ENCODE results near the gene ABHD17C. TPM values are rescaled to one million over a fixed set of nuclear protein-coding genes. Genes with fewer than 3 reads are reported as not detected.

Gene ABHD17C
- total RNA-seq, 4 donors from 2014 or later = 18.7 to 37.1 (median 27.1) TPM

DNA sequence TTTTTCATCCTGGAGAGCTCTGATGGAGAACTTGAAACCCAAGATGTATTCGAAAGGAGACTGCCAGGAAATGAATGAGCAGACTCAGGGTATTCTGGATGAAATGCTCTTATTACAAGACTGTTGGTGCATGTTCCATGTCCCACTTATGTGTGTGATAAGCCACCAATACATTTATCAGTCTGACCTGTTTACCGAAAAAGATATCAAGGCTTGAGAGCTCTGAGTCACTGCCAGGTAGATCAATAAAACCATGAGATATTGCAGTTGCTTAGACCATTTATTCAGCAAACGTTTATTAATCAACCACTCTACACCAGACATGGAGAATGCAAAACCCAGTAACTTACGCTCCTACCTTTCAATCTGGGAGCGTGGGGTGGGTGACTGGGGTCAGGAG is 101.3 kb downstream of the ABHD17C start:
- Histone ChIP-seq H3K27ac (no peak overlapping the region), H3K4me1 (no peaks in the 10 kb centered on the region), H3K36me3 (peaks cover 0 to 18% (median 0%) of the 10 kb centered on the region in 3 donors), H3K27me3 (no peaks in the 10 kb centered on the region), H3K4me3 (no peak overlapping the region), H3K9me3 (no peaks in the 10 kb centered on the region)
- WGBS, 2 donors = 72 to 86% methylated on average over 5 of the region's 5 CpGs
- TF ChIP-seq, protein P1, sequence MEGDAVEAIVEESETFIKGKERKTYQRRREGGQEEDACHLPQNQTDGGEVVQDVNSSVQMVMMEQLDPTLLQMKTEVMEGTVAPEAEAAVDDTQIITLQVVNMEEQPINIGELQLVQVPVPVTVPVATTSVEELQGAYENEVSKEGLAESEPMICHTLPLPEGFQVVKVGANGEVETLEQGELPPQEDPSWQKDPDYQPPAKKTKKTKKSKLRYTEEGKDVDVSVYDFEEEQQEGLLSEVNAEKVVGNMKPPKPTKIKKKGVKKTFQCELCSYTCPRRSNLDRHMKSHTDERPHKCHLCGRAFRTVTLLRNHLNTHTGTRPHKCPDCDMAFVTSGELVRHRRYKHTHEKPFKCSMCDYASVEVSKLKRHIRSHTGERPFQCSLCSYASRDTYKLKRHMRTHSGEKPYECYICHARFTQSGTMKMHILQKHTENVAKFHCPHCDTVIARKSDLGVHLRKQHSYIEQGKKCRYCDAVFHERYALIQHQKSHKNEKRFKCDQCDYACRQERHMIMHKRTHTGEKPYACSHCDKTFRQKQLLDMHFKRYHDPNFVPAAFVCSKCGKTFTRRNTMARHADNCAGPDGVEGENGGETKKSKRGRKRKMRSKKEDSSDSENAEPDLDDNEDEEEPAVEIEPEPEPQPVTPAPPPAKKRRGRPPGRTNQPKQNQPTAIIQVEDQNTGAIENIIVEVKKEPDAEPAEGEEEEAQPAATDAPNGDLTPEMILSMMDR (IDR thresholded peaks at IDR 0.05) = no peak
- intact Hi-C loops (cut with DNase I) = no loop called here
- no peak for DNase-seq

DNA sequence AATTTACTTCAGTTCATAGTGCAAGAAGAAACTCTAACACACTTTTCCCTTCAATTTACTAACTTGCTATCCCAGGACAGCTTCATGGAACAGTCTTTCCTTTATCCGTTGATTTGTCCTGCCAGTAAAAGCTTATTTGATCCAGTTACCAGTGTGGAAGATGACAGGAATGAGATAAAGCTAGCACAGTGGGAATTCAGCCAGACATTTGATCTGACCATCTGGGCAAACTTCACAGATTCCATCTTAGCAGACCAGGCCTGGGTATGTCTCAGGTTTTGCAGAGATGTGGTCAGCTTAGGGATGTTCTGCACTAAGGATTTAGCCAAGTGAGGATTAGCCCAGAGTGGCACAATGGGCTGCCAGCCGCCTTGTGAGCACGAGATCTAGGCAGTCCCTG is 103.8 kb downstream of the ABHD17C start:
- 82 to 93% methylated on average over 1 to 3 of the region's 3 CpGs for WGBS, 2 donors
- Histone ChIP-seq H3K27ac (no peak overlapping the region), H3K27me3 (no peaks in the 10 kb centered on the region), H3K4me3 (no peak overlapping the region), H3K36me3 (peaks cover 0 to 8% (median 0%) of the 10 kb centered on the region in 3 donors), H3K9me3 (no peaks in the 10 kb centered on the region), H3K4me1 (no peaks in the 10 kb centered on the region)
- TF ChIP-seq POLR2A (IDR thresholded peaks at IDR 0.05) = no peak
- TF ChIP-seq, protein P1 (IDR thresholded peaks at IDR 0.05) = no peak
- intact Hi-C loops (cut with DNase I) = no loop called here
- no peak for DNase-seq

DNA sequence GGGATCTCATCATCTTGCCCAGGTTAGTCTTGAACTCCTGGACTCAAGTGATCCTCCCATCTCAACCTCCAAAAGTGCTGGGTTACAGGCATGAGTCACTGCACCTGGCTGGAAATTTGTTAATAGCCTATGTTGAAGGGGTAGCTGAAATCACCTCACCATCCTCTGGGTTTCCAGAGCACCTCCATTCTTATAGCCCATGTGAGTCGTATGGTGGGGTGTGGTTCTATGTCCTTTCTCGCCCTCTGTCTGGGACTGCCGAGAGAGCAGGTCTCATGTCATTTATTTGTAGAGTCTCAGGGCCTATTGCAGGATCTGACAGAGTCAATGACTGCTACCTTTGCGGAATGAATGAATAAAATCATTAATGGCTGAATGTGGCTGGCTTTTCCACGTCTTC is 105.0 kb downstream of the ABHD17C start:
- intact Hi-C loops (cut with DNase I) = no loop called here
- peaks cover 0 to 8% (median 0%) of the 10 kb centered on the region in 3 donors for H3K36me3 ChIP-seq
- DNase-seq = no peak
- no peak overlapping the region for H3K4me3 ChIP-seq
- H3K4me1 ChIP-seq = peaks cover 4 to 11% (median 4%) of the 10 kb centered on the region in 3 donors
- TF ChIP-seq POLR2A (IDR thresholded peaks at IDR 0.05) = no peak
- WGBS, 2 donors = 62 to 68% methylated on average over 5 of the region's 5 CpGs
- no peaks in the 10 kb centered on the region for H3K9me3 ChIP-seq
- H3K27ac ChIP-seq = no peak overlapping the region
- H3K27me3 ChIP-seq = no peaks in the 10 kb centered on the region

DNA sequence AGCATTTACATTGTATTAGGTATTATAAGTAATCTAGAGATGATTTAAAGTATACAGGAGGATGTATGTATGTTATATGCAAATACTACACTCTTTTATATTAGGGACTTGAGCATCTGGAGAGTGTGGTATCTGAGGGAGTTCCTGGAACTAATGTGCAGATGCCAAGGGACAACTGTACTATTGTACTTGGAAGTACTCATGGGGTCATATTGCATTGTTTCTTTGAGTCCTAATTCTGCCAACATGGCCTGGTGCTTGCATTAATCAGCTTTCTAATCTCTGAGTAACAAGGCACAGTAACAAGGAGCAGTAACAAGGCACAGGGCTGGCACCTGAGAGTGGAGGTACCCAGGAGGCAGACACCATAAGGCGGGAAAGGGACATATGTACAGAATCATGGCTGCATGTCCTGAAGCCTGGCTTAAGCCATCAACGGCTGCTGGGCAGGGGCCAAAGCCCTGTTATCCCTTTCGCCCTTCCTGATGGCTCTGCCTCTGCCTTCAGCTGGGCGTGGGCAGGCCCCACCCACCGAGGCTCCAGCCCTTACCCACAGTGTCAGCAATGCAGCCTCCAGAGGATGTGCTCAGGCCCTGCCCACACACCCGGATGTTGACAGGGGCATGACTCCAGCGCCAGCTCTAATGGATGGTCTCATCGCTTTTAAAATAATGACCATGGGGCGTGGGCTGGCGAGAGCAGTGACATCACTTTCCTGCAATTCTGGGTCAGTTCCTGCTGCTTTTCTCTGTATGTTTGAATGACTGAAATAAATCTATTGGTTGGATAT is 107.0 kb downstream of the ABHD17C start:
- intact Hi-C loops (cut with DNase I) = no loop called here
- H3K4me3 ChIP-seq = no peak overlapping the region
- no peaks in the 10 kb centered on the region for H3K27me3 ChIP-seq
- no peaks in the 10 kb centered on the region for H3K36me3 ChIP-seq
- peaks cover 4 to 22% (median 6%) of the 10 kb centered on the region in 3 donors for H3K4me1 ChIP-seq
- no peak overlapping the region for H3K27ac ChIP-seq
- no peaks in the 10 kb centered on the region for H3K9me3 ChIP-seq
- 67% methylated on average over 7 to 8 of the region's 10 CpGs for WGBS, 2 donors
- DNase-seq = no peak
- no peak for TF ChIP-seq POLR2A (IDR thresholded peaks at IDR 0.05)
- TF ChIP-seq, protein P1 (IDR thresholded peaks at IDR 0.05) = no peak

DNA sequence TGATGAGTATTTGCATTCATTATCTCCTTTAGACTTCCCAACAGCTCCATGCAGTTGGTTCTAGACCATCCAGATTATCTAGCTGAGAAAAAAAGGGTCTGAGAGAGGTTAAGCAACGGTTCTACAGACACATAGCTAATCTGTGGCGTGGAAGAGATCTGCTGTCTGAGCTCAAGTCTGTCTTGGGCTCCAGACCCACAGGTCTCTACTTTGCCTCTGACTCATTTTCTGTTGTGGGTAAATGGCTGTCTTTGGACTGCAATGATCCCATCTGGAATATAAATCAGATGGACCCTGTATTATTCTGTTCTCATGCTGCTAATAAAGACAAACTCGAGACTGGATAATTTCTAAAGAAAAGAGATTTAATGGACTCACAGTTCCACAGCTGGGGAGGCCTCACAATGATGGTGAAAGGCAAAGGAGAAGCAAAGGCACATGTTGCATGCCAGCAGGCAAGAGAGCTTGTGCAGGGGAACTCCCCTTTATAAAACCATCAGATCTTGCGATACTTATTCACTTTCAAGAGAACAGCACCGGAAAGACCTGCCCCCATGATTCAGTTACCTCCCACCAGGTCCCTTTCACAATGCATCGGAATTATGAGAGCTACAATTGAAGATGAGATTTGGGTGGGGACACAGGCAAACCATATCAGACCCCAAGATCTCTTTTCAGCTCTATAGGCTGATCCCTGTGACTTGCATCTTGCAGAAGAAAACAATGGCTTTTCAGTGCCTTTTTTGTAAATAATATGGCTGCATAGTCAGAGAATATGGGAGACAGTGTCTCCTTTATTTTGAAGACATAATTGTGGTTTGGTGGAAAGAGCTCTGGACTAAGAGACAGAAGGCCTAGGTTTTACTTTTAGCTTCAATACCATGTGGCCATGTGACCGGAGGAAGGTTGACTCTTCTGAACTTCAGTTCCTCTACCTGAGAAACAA is 108.7 kb downstream of the ABHD17C start:
- Histone ChIP-seq H3K4me3 (no peak overlapping the region), H3K27me3 (no peaks in the 10 kb centered on the region), H3K4me1 (peaks cover 4 to 22% (median 6%) of the 10 kb centered on the region in 3 donors), H3K27ac (no peak overlapping the region), H3K9me3 (no peaks in the 10 kb centered on the region), H3K36me3 (no peaks in the 10 kb centered on the region)
- WGBS, 2 donors = 75 to 87% methylated on average over 7 of the region's 7 CpGs
- intact Hi-C loops (cut with DNase I) = no loop called here
- no peak for DNase-seq
- TF ChIP-seq POLR2A (IDR thresholded peaks at IDR 0.05) = no peak
- TF ChIP-seq, protein P1 (IDR thresholded peaks at IDR 0.05) = no peak
